SU-DHL-6 (cell line): ENCODE data around the gene MEF2C.

ENCODE experiments used
- CTCF ChIP-seq: fragments of 200-600 bp; sonication (generic); IDR thresholded peaks from one replicate; pipeline ENCODE4 v1.5.1; 2017; ENCODE audit warnings: antibody characterized with exemption, mild to moderate bottlenecking, low read length, moderate library complexity; ENCODE audit not compliant: insufficient read depth, poor library complexity, severe bottlenecking
- EZH2phosphoT487 ChIP-seq: fragments of 200-600 bp; sonication (generic), shearing (Covaris generic); conservative IDR thresholded peaks from 2 replicates; pipeline ENCODE4 v1.6.1; 2018; ENCODE audit warnings: mild to moderate bottlenecking, antibody characterized with exemption, low read length, moderate library complexity, mixed read lengths

DNA sequence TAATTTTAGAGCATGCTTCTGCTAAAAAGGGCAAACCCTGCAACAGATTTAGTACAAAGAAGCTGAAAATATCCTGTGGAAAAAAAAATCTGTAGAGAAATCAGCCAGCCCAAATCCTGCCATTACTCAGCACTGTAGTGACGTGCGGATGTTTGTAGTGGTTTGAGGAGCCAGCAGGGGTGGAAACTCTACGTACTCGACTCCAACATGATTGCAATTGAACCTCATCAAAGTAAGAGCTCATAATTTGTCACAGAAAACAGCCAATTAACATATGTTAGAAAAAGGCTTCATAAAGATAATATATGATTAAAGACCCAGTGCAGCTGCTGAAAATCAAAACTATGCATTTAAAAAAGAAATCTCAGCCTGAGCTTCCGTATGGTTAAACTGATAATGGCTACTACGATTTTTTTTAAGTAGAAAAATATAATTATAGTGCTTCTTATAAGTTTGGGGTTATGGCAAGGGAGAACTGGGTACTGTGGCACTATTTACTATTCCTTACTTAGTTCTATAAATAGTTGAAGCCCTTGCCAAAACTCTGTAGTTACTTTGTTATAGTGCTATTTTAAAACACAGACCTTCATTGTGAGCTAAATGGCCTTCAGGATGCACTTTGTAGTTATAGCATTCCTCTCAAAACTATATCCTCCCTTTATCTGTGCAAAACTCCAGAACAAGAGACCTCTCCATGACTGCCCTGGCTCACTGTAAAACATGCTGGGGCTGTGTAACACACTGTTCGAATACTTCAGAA, 49.4 kb downstream of the MEF2C start:
- TF ChIP-seq CTCF (no peak), EZH2phosphoT487 (no peak)
